Measurements from ENCODE around the gene EIF4EBP3. TPM values are rescaled to one million over a fixed set of nuclear protein-coding genes. Genes with fewer than 3 reads are reported as not detected.
"Not testable (repeated sequence)": the region's sequence is repeated elsewhere in the genome, so short reads cannot be mapped to it uniquely, and the experiment has no call there.

Gene EIF4EBP3
- total RNA-seq, 2 experiments from 2014 or later = 13.9 to 15.5 TPM

- Mint-ChIP-seq H3K36me3 (peaks cover 2% of the 10 kb centered on the region), H3K9me3 (peaks cover 2% of the 10 kb centered on the region)
- DNase-seq = no peak
Observed at GRCh38 chr5:140587495-140587894, 40.0 kb downstream of the EIF4EBP3 start.

GRCh38 chr5:140588311-140589070, 41.0 kb downstream of the EIF4EBP3 start:
- Mint-ChIP-seq H3K4me1 (no peaks in the 10 kb centered on the region), H3K27me3 (peaks cover 4% of the 10 kb centered on the region), H3K4me3 (no peak overlapping the region)

More at GRCh38 chr5:140587495-140587894, 40.0 kb downstream of the EIF4EBP3 start:
- no peaks in the 10 kb centered on the region for H3K4me1 Mint-ChIP-seq
- H3K27me3 Mint-ChIP-seq = peaks cover 9% of the 10 kb centered on the region
- no peak overlapping the region for H3K4me3 Mint-ChIP-seq
- no peak overlapping the region for H3K27ac Mint-ChIP-seq

GRCh38 chr5:140590861-140591260, 43.4 kb downstream of the EIF4EBP3 start:
- H3K36me3 Mint-ChIP-seq = no peaks in the 10 kb centered on the region
- H3K4me1 Mint-ChIP-seq = peaks cover 4% of the 10 kb centered on the region
- H3K27me3 Mint-ChIP-seq = peaks cover 13% of the 10 kb centered on the region
- H3K27ac Mint-ChIP-seq = no peak overlapping the region
- H3K9me3 Mint-ChIP-seq = no peaks in the 10 kb centered on the region
- DNase-seq = no peak
- no peak overlapping the region for H3K4me3 Mint-ChIP-seq

More at GRCh38 chr5:140588311-140589070, 41.0 kb downstream of the EIF4EBP3 start:
- DNase-seq = no peak
- no peak overlapping the region for H3K27ac Mint-ChIP-seq
- no peaks in the 10 kb centered on the region for H3K9me3 Mint-ChIP-seq
- H3K36me3 Mint-ChIP-seq = no peaks in the 10 kb centered on the region

- no peak overlapping the region for H3K4me3 Mint-ChIP-seq
- peaks cover 4% of the 10 kb centered on the region for H3K4me1 Mint-ChIP-seq
- no peaks in the 10 kb centered on the region for H3K9me3 Mint-ChIP-seq
- no peak for DNase-seq
- H3K36me3 Mint-ChIP-seq = no peaks in the 10 kb centered on the region
- peaks cover 13% of the 10 kb centered on the region for H3K27me3 Mint-ChIP-seq
- no peak overlapping the region for H3K27ac Mint-ChIP-seq
Observed at GRCh38 chr5:140591747-140592372, 44.4 kb downstream of the EIF4EBP3 start.

- peaks cover 13% of the 10 kb centered on the region for H3K27me3 Mint-ChIP-seq
- H3K4me3 Mint-ChIP-seq, H3K27ac Mint-ChIP-seq: not testable (repeated sequence)
Observed at GRCh38 chr5:140593070-140593469, 45.6 kb downstream of the EIF4EBP3 start.

GRCh38 chr5:140594169-140594568, 46.7 kb downstream of the EIF4EBP3 start:
- Mint-ChIP-seq H3K36me3 (no peaks in the 10 kb centered on the region), H3K4me1 (peaks cover 4% of the 10 kb centered on the region), H3K9me3 (no peaks in the 10 kb centered on the region), H3K27ac (no peak overlapping the region), H3K27me3 (peaks cover 13% of the 10 kb centered on the region), H3K4me3 (no peak overlapping the region)
- no peak for DNase-seq

More at GRCh38 chr5:140593070-140593469, 45.6 kb downstream of the EIF4EBP3 start:
- H3K4me1 Mint-ChIP-seq, H3K9me3 Mint-ChIP-seq, H3K36me3 Mint-ChIP-seq, DNase-seq: not testable (repeated sequence)

GRCh38 chr5:140595538-140596300, 48.3 kb downstream of the EIF4EBP3 start:
- Mint-ChIP-seq H3K36me3 (no peaks in the 10 kb centered on the region), H3K4me1 (peaks cover 4% of the 10 kb centered on the region), H3K9me3 (no peaks in the 10 kb centered on the region), H3K4me3 (no peak overlapping the region), H3K27ac (no peak overlapping the region), H3K27me3 (peaks cover 13% of the 10 kb centered on the region)
- no peak for DNase-seq

- no peak for DNase-seq
- no peak overlapping the region for H3K27ac Mint-ChIP-seq
- H3K27me3 Mint-ChIP-seq = peaks cover 13% of the 10 kb centered on the region
Observed at GRCh38 chr5:140596321-140596741, 48.9 kb downstream of the EIF4EBP3 start.

GRCh38 chr5:140598836-140599235, 51.4 kb downstream of the EIF4EBP3 start:
- no peak overlapping the region for H3K27ac Mint-ChIP-seq
- peaks cover 10% of the 10 kb centered on the region for H3K27me3 Mint-ChIP-seq
- no peaks in the 10 kb centered on the region for H3K36me3 Mint-ChIP-seq
- no peak for DNase-seq
- H3K9me3 Mint-ChIP-seq = no peaks in the 10 kb centered on the region
- H3K4me1 Mint-ChIP-seq = peaks cover 4% of the 10 kb centered on the region
- H3K4me3 Mint-ChIP-seq = no peak overlapping the region

More at GRCh38 chr5:140596321-140596741, 48.9 kb downstream of the EIF4EBP3 start:
- Mint-ChIP-seq H3K9me3 (no peaks in the 10 kb centered on the region), H3K36me3 (no peaks in the 10 kb centered on the region), H3K4me1 (peaks cover 4% of the 10 kb centered on the region), H3K4me3 (no peak overlapping the region)

Other genes with a start within 250 kb of the EIF4EBP3 start
- 10 to 100 TPM; 64.0 to 68.5 TPM for gene PFDN1, start 244.6 kb upstream of the EIF4EBP3 start, total RNA-seq
- gene HBEGF, start 201.1 kb upstream of the EIF4EBP3 start, total RNA-seq = 1 to 10 TPM; 5.7 TPM
- gene SLC4A9, start 187.5 kb upstream of the EIF4EBP3 start, total RNA-seq = not detected
- 10 to 100 TPM; 86.7 to 89.6 TPM for gene ANKHD1, start 145.8 kb upstream of the EIF4EBP3 start, total RNA-seq
- gene SRA1, start 9.8 kb downstream of the EIF4EBP3 start, total RNA-seq = 10 to 100 TPM; 54.6 to 60.6 TPM
- 10 to 100 TPM; 17.5 to 17.8 TPM for gene APBB3, start 16.9 kb downstream of the EIF4EBP3 start, total RNA-seq
- gene SLC35A4, start 17.2 kb downstream of the EIF4EBP3 start, total RNA-seq = 100 to 1,000 TPM in 1 of 2 experiments, 10 to 100 TPM in 1; 97.4 to 100 TPM
- gene CD14, start 85.5 kb downstream of the EIF4EBP3 start, total RNA-seq = under 1 TPM; 0.42 to 0.58 TPM
- gene TMCO6, start 91.8 kb downstream of the EIF4EBP3 start, total RNA-seq = 10 to 100 TPM; 34.4 to 37.4 TPM
- gene NDUFA2, start 100.0 kb downstream of the EIF4EBP3 start, total RNA-seq = 10 to 100 TPM; 64.2 to 69.4 TPM
- gene IK, start 100.2 kb downstream of the EIF4EBP3 start, total RNA-seq = 10 to 100 TPM; 94.3 to 95.3 TPM
- 10 to 100 TPM; 37.5 to 38.9 TPM for gene WDR55, start 117.2 kb downstream of the EIF4EBP3 start, total RNA-seq
- gene DND1, start 125.9 kb downstream of the EIF4EBP3 start, total RNA-seq = 1 to 10 TPM; 2.7 to 3.7 TPM
- gene HARS1, start 143.7 kb downstream of the EIF4EBP3 start, total RNA-seq = 100 to 1,000 TPM in 1 of 2 experiments, 10 to 100 TPM in 1; 95.2 to 104 TPM
- 10 to 100 TPM; 23.6 to 24.0 TPM for gene HARS2, start 143.8 kb downstream of the EIF4EBP3 start, total RNA-seq
- 10 to 100 TPM; 64.8 to 67.2 TPM for gene ZMAT2, start 152.8 kb downstream of the EIF4EBP3 start, total RNA-seq
- gene PCDHA1, start 238.5 kb downstream of the EIF4EBP3 start, total RNA-seq = not detected
- not detected for gene PCDHA2, start 247.2 kb downstream of the EIF4EBP3 start, total RNA-seq